HG03196 (cell line): ENCODE results near the gene SLC22A17.
"Not testable (repeated sequence)": the region's sequence is repeated elsewhere in the genome, so short reads cannot be mapped to it uniquely, and the experiment has no call there.

ENCODE experiments used
- ATAC-seq: cut with Tn5 transposase; IDR thresholded peaks from one replicate; pipeline ENCODE4 v1.9.1; 2021; ENCODE audit not compliant: unreplicated experiment

The SLC22A17 gene

DNA sequence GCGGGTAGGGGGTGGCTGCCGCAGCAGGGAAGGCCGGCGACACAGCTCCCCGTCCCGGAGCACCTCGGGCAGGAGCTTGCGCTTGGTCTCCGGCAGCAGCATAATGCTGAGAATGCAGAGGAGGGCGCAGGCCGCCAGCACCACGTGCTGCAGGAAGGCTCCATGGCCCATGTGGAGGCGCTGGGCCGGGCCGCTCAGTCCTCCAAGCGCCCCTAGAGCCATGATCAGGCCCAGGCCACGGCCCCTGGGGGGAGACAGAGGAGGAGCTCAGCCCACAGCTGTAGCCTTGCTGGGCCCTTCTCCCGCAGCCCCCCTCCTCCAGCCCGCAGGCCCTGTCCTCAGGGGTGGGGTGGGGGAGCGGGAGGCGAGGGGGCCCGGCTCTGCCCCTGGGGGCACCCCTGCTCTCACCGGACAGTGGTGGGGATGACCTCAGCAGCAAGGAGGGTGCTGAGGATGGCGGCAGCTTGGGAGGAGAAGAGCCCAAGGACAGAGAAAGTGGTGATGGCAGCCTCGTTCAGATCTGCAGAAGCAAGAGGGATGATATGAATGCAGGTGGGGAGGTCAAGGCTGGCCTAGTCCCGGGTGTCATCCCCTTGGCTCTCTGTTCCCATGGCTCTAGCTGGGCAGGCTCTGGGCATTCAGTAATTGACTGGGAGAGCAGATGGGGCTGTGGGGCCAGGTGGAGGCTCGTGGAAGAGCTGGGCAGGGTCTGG lies 5.8 kb downstream of the SLC22A17 start:
- ATAC-seq, result no peak

DNA sequence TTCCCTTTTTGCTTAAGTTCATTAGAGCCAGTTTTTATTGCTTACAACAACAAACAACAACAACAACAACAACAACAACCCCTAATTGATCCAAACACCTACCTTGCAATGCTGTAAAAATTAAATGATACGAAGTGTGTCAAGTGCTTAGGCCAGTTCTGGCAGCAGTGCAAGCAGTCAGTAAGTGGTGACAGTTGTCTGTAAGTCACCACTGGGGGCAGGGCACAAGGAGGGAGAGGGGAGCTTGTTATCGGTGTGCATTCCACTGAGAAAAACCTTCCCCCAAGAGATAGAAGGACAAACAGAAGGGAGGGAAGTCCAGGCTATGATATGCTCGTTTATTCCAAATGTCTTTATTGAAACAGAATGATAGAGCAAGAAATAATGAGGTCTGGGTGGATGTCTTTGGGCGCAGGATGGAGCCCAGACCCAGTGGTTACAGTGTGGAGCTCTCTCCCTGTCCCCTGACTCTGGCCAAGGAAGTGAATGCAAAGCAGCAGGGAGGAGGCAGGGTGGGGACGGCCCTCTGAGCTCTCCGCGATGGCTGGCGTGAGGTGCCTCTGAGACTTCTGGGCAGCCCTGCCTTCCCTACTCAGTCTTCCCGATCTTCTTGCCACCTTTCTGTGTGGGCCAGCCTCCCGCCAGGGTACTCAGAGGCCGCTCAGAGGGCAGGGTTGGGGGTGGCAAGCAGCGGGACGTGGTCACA lies 6.5 kb downstream of the SLC22A17 start:
- ATAC-seq, result no peak

GRCh38 chr14:23344481-23344880 lies 8.2 kb downstream of the SLC22A17 start:
- no peak for ATAC-seq

DNA sequence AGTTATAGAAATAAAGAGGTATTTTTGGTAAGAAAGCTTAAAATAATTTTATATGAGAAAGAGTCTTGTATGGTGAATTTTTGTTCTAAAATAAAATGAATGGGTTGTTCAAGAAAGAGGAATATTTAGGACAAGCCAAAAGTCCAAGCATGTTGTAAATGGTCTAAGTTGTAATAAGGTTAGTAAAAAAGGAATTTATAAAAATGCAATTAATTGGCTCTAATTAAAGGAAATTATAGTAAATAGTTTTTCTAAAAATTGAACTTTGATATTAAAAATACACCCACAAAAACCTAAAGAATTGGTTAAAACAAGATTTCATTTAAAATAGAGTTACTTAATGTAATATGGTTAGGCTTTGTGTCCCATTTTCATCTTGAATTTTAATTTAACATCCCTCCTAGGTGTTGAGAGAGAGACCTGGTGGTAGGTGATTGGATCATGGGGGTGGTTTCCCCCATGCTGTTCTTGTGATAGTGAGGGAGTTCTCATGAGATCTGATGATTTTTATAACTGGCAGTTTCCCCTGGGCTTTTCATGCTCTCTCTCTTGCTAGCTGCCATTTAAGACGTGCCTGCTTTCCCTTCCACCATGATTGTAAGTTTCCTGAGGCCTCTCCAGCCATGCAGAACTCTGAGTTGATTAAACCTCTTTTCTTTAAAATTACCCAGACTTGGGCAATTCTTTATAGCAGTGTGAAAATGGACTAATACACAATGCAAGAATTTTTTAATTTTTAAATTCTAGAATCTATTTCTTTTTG lies 13.0 kb downstream of the SLC22A17 start:
- ATAC-seq, result no peak

DNA sequence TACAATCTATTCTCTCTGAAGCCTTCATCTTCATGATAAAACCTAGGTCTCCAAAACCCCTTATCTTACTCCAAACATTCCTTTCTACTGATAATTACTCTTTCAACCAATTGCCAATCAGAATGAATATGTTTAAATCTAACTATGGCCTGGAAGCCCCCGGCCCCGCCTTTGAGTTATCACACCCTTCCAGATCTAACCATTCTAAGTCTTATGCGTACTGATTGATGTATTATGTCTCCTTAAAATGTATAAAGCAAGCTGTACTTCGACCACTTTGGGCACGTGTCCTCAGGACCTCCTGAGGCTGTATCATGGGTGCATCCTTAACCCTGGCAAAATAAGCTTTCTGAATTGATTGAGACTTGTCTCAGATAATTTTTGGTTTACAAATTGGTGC lies 17.1 kb downstream of the SLC22A17 start:
- no peak for ATAC-seq

DNA sequence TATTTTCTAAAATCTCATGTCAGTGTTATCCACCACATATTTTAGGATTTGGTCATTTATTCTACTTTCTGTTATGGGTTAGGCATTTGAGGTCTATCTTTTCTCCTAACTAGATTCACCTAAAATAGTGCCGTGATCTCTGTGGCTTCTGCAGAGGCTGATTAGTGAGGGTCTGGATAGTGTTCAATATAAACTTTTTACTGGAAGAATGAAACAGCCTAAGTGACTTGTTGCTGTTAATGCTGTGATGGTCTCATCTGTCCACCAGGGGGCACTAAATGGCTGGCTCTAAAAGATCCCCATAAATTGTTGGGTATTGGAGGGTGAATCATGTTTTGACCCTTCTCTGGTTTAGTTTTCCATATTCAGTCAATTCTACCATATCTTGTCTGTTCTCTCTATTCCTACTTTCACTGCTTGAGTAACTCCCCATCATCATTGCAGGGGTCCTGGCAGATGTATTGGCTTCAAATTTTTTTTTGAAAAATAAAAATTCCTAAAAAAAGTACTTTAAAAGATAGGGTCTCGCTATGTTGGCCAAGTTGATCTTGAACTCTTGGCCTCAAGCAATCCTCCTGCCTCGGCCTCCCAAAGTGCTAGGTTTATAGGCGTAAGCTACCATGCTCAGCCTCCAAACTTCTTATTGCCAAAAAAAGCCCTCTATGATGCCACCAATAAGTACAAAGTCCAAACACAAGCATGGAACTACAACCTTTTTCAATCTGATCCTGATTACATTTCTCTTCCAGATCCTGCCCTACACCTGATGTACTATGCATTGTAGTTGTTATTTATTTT lies 24.5 kb downstream of the SLC22A17 start:
- ATAC-seq, result no peak

DNA sequence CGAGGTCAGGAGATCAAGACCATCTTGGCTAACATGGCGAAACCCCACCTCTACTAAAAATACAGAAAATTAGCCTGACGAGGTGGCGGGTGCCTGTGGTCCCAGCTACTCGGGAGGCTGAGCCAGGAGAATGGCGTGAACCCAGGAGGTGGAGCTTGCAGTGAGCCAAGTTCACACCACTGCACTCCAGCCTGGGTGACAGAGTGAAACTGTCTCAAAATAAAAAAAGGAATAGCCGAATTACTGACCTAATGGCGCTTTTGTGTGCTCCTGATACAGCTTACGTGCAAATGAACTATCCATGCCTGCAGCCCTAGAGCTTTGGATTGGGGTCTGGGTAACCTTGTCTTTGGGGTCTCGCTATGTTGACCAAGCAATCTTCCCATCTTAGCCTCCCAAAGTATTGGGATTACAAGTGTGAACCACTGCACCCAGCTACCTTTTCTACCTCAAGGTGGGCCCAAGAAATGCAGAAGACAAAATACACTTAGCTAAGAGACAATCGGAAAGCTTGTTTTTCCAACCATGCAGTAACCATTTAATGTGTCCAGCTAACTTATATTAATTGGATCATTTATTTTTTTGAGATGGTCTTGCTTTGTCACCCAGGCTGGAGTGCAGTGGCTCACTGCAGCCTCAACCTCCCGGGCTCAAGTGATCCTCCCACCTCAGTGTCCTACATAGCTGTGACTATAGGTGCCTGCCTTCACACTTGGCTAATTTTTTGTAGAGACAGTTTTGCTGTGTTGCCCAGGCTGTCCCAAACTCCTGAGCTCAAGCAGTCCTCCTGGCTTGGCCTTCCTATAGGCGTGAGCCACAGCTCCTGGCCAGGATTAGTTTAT lies 26.0 kb downstream of the SLC22A17 start:
- ATAC-seq, result no peak

- not testable (repeated sequence) for ATAC-seq
Measured at GRCh38 chr14:23325746-23326145, 26.9 kb downstream of the SLC22A17 start.

- ATAC-seq, result no peak
Measured at GRCh38 chr14:23324993-23325392, 27.7 kb downstream of the SLC22A17 start.

DNA sequence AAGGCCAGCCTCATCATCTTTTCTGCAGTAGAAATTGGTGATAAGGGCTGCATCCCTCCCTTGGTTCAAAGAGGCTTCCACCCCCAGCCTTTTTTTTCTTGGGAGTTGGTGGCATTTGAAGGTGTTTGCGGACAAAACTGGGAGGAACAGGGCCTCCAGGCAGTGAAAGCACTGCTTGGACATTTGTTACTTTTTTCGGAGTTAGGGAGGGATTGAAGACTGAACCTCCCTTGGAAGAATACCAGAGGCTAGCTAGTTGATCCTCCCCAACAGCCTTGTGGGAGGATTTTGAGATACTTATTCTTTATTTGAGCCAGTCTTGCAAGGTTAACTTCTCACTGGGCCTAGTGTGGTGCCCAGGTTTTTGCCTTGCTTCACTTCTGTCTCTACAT lies 28.2 kb downstream of the SLC22A17 start:
- ATAC-seq, result no peak

DNA sequence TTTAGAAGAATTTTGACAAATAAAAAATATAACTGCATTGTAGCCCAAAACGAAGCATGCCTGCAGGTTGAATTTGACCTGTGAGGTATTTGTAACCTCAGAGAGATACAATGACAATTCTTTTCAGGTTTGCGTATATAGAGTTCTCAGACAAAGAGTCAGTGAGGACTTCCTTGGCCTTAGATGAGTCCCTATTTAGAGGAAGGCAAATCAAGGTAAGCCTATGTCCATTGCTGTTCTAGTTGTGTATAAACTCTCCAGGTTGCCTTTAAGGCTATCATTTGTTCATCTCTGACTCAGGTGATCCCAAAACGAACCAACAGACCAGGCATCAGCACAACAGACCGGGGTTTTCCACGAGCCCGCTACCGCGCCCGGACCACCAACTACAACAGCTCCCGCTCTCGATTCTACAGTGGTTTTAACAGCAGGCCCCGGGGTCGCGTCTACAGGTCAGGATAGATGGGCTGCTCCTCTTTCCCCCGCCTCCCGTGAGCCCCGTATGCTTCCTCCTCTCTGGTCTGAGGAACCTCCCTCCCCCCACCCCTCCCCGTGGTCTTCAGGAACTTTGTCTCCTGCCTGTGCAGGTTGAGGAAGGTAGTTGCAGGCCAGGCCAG lies 28.7 kb downstream of the SLC22A17 start:
- no peak for ATAC-seq

DNA sequence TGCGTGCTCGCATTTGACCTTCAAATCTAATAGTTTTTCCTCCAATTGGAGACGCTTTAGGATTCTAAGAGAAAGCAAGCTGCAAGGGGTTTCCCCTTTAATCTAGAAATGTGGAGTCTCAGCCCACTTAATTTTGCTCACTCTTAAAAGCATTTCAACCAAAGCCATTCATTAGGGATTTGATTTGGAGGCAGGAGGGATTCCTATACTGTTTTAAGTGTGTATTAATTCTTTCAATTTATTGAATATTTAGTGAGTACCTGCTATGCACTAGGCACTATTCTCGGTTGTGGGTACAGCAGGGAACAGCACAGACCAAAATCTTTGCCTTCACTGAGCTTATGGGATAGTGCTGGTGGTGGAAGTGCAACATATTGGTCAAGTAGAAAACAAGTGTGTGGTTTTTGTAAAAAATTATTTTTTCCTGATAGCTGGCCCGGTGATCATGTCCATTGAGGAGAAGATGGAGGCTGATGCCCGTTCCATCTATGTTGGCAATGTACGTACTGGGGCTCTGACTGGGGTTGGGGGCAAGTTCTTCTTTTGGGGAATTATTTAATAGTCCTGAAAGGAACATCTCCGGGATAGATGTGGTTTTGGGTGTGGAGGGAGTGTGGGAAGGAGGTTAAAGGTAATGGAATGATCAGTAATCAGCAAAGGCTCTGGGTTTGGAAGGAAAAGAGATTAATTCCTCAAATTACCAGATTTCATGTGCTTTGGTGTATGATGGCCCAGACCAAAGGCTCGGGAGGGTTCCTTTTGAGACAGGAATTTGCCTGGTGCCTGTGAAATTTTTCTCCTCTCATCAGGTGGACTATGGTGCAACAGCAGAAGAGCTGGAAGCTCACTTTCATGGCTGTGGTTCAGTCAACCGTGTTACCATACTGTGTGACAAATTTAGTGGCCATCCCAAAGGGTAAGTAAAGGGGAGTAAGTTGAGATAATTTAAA lies 29.8 kb downstream of the SLC22A17 start:
- no peak for ATAC-seq

DNA sequence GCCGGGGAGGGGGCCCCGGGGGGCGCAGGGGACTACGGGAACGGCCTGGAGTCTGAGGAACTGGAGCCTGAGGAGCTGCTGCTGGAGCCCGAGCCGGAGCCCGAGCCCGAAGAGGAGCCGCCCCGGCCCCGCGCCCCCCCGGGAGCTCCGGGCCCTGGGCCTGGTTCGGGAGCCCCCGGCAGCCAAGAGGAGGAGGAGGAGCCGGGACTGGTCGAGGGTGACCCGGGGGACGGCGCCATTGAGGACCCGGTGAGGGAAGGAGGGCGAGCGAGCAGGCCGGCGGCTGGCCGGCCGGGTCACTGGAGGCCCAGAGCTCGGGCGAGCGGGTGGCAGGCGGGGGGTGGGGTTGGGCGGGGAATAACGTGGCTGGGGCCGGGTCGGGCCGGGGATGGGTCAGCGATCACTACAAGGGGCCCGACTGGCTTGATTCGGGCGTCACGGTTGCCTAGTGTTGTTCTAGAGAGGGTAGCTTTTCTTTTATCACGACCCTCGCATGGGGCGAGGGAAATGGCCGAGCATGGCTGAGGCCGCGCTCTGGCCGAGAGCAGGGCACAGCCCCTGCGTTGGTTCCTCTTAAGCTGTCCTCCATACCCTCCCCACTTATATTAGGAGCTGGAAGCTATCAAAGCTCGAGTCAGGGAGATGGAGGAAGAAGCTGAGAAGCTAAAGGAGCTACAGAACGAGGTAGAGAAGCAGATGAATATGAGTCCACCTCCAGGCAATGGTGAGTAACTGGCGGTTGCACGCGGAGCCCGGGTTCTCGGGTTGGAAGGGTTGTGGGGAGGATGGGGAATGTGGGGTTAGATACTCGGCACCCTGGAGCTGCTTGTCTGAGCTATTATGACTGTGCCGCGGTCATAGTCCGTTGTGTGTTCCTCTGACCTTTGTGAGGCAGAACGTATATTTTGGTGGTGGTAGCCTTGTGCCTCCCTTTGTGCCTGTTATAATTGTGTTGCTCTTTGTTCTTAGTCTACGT lies 30.8 kb downstream of the SLC22A17 start:
- ATAC-seq, result no peak

- peak; percentile 88 for ATAC-seq
Measured at GRCh38 chr14:23320584-23321571, 31.8 kb downstream of the SLC22A17 start, which contains the start of gene PABPN1. Gene PABPN1, plus strand, starts transcription at chr14:23321457. Its CDS starts 13 bp downstream, at chr14:23321470.

- ATAC-seq, result no peak
Measured at GRCh38 chr14:23319746-23320583, 32.7 kb downstream of the SLC22A17 start.
